ENCODE measurements around the gene TBL1X.

Gene TBL1X

GRCh38 chrX:9786798-9787635 is 322.2 kb downstream of the TBL1X start:
- no peak for TF ChIP-seq CTCF (IDR thresholded peaks at IDR 0.05)

DNA sequence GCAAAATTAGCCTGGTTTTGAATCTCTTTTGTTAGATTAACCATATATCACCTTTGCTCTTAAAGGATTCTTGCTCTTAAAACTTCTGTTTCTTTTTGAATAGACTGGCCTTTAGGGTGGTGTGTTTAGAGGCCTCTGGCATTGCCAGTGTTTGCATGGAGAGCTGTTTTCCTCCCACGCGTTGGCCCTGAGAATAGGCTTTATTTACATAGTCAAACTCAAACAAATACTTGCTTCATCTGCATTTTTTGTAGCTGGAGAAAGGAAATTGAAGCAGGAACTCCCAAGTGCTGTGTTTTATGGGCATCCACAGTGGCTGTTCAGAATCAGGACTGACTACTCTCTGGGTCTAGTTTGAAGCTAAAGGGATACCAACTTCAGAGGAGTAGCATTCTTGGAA is 324.1 kb downstream of the TBL1X start:
- TF ChIP-seq CTCF (IDR thresholded peaks at IDR 0.05), result no peak

DNA sequence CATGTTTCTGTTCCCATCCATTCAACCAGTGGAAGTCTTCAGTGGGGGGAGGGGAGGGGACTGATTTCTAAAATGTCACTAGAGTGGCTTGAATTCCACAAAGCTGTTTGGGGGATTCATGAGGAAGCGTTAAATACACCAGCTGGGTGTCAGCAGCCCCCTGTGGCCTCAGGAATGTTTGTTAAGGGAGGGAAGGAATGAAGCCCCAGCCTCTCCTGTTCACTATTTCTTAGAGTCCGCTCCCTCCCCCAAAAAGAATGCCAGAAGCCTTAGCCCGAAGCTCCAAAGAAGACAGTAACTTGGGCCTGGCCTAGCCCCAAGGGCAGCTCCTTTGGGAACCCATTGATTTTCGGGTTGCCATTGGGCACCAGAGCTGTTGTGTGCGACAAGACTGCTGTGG is 324.7 kb downstream of the TBL1X start:
- no peak for TF ChIP-seq CTCF (IDR thresholded peaks at IDR 0.05)

All from LNCAP (cell line).